Pancreas (tissue), 10 donors: ENCODE results near the gene NEDD4. TPM values are rescaled to one million over a fixed set of nuclear protein-coding genes. Genes with fewer than 3 reads are reported as not detected.
"Not testable (repeated sequence)": the region's sequence is repeated elsewhere in the genome, so short reads cannot be mapped to it uniquely, and the experiment has no call there.

Source experiments
- ATAC-seq, 4 donors: fragments of 200-7000 bp; cut with Tn5 transposase; one replicate each; pipeline versions ENCODE4 v1.8.0 to v1.9.1; 2020; ENCODE audit warnings: mild to moderate bottlenecking in 4 of 4, moderate library complexity in 4 of 4
- DNase-seq, 6 donors: peaks; one replicate each; pipeline ENCODE4 v3.0.0-alpha.2; 2020
- FAIRE-seq: peaks from 2 replicates; lab custom pipeline; 2012; peaks lifted over from hg19 to GRCh38; lab: Jason Lieb, UNC
- H3K27ac ChIP-seq, 4 donors: fragments of 200-600 bp; sonication (generic); 1 replicate in 3 of 4; 2 replicates in 1 of 4; pipeline versions ENCODE4 v1.5.0 to v1.8.0; 2020
- H3K27me3 ChIP-seq, 4 donors: fragments of 200-600 bp; one replicate each; pipeline ENCODE4 v1.8.0; 2021
- H3K36me3 ChIP-seq, 3 donors: fragments of 200-600 bp; sonication (generic) in 1 of 3; one replicate each; pipeline versions ENCODE4 v1.5.0 to v1.8.0; 2020 to 2021
- H3K4me1 ChIP-seq, 3 donors: fragments of 200-600 bp; one replicate each; pipeline ENCODE4 v1.8.0; 2021
- H3K4me3 ChIP-seq, 4 donors: fragments of 200-600 bp; sonication (generic) in 2 of 4; one replicate each; pipeline versions ENCODE4 v1.5.0 to v1.8.0; 2020 to 2021
- H3K9me3 ChIP-seq, 4 donors: fragments of 200-600 bp; one replicate each; pipeline ENCODE4 v1.8.0; 2021
- WGBS, 2 donors: extraction: QIAGEN DNeasy Blood & Tissue Kit; methylation state at CpG; one replicate each; pipeline ENCODE4 v1.1.7; 2013; 5-methylcytosine and 5-hydroxymethylcytosine counted together
- intact Hi-C, 3 donors: fragments of 100-400 bp; cut with DNase I; formaldehyde crosslinking; loops; one replicate each; pipeline versions ENCODE4 v1.11.1 to v1.14.2; 2022
- polyA plus RNA-seq, 2 donors: library from polyadenylated mRNA; stranded (reverse); fragments of 200-250 nt; gene quantifications; one replicate each; pipeline ENCODE4 v1.2.3, GENCODE V29; 2013
- total RNA-seq, 6 donors: library from RNA; stranded (reverse); fragmentation: NEBNext Ultra II Directional in 4 of 6; extraction: Animal tissue kit (Norgen Biotek cat#: 25700) in 4 of 6; gene quantifications; one replicate each; pipeline versions ENCODE4 v1.2.1 to v1.2.4, GENCODE V29; 2021 to 2023
- TF ChIP-seq, protein P1 (sequence below), 4 donors: fragments of 200-600 bp; sonication (generic) in 3 of 4; IDR thresholded peaks; one replicate each; pipeline versions ENCODE4 v1.5.0 to v1.8.0; 2021; ENCODE audit warnings: antibody characterized with exemption in 4 of 4
- donor health status: healthy with polysubstance abuse.
- donor health status: DM: no; HTN: no; CAD: no; lungs with moderate emphysema.
- donor health status: DM: no; HTN: no; CAD: no.
- donor health status: control.
- donor health status: control.
- donor health status: Bipolar disorder and iron deficiency.
- donor health status: DM: yes; HTN: yes; CAD: no.
- donor health status: DM: no; HTN: no; CAD: no.
- donor health status: DM: no; HTN: no; CAD: no.
- donor health status: DM: yes; HTN: yes; CAD: no.

Gene NEDD4
- total and polyA plus RNA-seq, 8 donors, result 1.4 to 9.5 (median 4.6) TPM

DNA sequence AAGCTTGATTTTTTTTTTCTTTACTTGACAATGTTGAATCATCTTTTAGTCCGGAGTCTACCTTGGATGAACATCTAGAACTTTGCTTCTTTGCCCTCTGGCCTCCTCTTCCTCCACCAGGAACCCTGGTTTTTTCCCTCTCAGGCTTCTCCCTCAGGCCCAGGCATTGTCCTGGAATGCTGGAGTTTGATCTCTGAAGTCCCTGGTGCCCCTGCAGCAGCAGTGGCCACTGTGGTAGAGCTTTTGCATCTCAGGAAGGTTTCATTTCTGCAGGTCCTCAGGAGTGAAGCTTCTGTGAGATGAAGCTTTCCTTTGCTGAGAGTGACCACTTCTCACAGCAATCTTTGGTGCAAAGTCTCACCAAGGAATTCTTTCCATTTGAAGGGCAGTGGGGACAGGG, 39.0 kb upstream of the NEDD4 start:
- Histone ChIP-seq H3K27ac (no peak overlapping the region), H3K4me3 (no peak overlapping the region), H3K27me3 (no peaks in the 10 kb centered on the region), H3K4me1 (no peaks in the 10 kb centered on the region), H3K36me3 (no peaks in the 10 kb centered on the region), H3K9me3 (no peaks in the 10 kb centered on the region)
- FAIRE-seq, result no peak
- ATAC-seq, result no peak
- intact Hi-C loops, result no loop called here
- DNase-seq, result no peak
- 92 to 93% methylated on average over 1 of the region's 1 CpG for WGBS, 2 donors
- TF ChIP-seq, protein P1, sequence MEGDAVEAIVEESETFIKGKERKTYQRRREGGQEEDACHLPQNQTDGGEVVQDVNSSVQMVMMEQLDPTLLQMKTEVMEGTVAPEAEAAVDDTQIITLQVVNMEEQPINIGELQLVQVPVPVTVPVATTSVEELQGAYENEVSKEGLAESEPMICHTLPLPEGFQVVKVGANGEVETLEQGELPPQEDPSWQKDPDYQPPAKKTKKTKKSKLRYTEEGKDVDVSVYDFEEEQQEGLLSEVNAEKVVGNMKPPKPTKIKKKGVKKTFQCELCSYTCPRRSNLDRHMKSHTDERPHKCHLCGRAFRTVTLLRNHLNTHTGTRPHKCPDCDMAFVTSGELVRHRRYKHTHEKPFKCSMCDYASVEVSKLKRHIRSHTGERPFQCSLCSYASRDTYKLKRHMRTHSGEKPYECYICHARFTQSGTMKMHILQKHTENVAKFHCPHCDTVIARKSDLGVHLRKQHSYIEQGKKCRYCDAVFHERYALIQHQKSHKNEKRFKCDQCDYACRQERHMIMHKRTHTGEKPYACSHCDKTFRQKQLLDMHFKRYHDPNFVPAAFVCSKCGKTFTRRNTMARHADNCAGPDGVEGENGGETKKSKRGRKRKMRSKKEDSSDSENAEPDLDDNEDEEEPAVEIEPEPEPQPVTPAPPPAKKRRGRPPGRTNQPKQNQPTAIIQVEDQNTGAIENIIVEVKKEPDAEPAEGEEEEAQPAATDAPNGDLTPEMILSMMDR (IDR thresholded peaks at IDR 0.05), result no peak

DNA sequence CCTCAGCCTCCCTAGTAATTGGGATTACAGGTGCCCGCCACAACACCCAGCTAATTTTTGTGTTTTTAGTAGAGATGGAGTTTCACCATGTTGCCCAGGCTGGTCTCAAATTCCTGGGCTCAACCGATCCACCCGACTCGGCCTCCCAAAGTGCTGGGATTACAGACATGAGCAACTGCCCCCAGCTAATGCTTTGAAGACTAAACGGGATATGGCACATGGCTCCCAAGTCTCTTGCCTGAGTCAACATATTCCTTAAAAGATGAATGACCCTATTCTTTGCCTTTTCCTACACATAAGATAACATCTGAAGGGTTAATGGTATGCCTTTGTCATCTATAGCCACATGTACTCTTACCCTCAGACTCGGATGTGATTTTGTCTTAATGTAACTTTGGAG, 38.4 kb upstream of the NEDD4 start:
- no peak overlapping the region for H3K4me3 ChIP-seq
- WGBS, 2 donors, result 77 to 82% methylated on average over 6 of the region's 6 CpGs
- no peaks in the 10 kb centered on the region for H3K27me3 ChIP-seq
- FAIRE-seq (no peak), DNase-seq (no peak), ATAC-seq (no peak)
- H3K4me1 ChIP-seq, result no peaks in the 10 kb centered on the region
- H3K27ac ChIP-seq, result no peak overlapping the region
- no peaks in the 10 kb centered on the region for H3K36me3 ChIP-seq
- H3K9me3 ChIP-seq, result no peaks in the 10 kb centered on the region
- TF ChIP-seq, protein P1 (IDR thresholded peaks at IDR 0.05), result no peak
- intact Hi-C loops, result no loop called here

DNA sequence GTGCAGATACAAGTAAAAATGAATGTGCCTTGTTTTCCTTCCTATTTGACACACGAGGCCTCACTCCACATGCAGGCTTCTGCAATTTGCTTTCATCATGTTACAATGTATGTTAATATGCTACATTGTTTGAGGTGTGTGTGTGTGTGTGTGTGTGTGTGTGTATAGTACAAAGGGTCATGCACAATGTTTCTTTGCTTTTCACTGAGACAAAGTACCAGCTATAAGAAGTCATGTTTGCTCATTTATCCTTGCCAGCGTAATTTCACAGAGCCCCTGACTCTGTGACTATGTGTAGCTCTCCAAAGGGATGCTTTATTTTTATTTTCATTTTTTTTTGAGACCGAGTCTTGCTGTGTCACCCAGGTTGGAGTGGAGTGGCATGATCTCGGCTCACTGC, 38.0 kb upstream of the NEDD4 start:
- Histone ChIP-seq H3K4me3 (no peak overlapping the region), H3K9me3 (no peaks in the 10 kb centered on the region), H3K4me1 (no peaks in the 10 kb centered on the region), H3K27ac (no peak overlapping the region), H3K27me3 (no peaks in the 10 kb centered on the region), H3K36me3 (no peaks in the 10 kb centered on the region)
- no peak for ATAC-seq
- no peak for DNase-seq
- intact Hi-C loops, result no loop called here
- TF ChIP-seq, protein P1 (IDR thresholded peaks at IDR 0.05), result no peak
- no peak for FAIRE-seq
- WGBS, 2 donors, result 72 to 76% methylated on average over 4 of the region's 4 CpGs

DNA sequence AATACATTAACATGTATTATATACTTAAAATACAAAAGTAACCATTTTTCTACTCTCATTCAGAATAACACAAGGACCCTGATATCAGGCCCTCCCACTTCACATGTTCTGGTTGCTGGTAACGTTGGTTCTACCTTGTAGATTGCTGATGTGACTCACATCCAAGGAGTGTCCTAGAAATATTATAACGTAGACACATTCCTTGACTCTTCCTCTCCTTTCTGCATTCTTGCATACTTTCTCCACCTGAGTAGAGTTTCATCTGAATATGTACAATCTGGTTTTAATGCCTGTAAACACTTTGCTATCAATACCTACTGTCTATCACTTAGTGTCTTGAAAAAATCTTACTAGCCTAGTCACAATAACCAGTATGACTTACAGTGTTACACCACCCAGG, 35.0 kb upstream of the NEDD4 start:
- ATAC-seq (no peak), FAIRE-seq (no peak), DNase-seq (no peak)
- Histone ChIP-seq H3K27me3 (no peaks in the 10 kb centered on the region), H3K27ac (no peak overlapping the region), H3K4me1 (no peaks in the 10 kb centered on the region), H3K36me3 (no peaks in the 10 kb centered on the region), H3K9me3 (no peaks in the 10 kb centered on the region), H3K4me3 (no peak overlapping the region)
- TF ChIP-seq, protein P1 (IDR thresholded peaks at IDR 0.05), result no peak
- intact Hi-C loops, result no loop called here
- WGBS, 2 donors, result 80 to 85% methylated on average over 2 of the region's 2 CpGs

DNA sequence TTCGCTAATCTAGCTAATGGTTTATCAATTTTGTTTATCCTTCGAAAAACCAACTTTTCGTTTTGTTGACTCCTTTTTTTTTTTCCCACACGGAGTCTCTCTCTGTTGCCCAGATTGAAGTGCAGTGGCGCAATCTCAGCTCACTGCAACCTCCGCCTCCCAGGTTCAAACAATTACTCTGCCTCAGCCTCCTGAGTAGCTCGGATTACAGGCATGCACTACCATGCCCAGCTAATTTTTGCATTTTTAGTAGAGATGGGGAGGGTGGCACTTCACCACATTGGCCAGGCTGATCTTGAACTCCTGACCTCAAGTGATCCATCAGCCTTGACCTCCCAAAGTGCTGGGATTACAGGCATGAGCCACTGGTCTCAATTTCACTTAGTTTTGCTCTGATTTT, 29.7 kb upstream of the NEDD4 start:
- H3K27ac ChIP-seq, H3K27me3 ChIP-seq, H3K4me3 ChIP-seq, intact Hi-C loops, H3K4me1 ChIP-seq, H3K36me3 ChIP-seq, DNase-seq, FAIRE-seq, ATAC-seq, H3K9me3 ChIP-seq: not testable (repeated sequence)
- 78 to 80% methylated on average over 7 of the region's 7 CpGs for WGBS, 2 donors
